Nasal cavity respiratory epithelium epithelial cell of viscerocranial mucosa (primary cell): ENCODE data around the gene PSMD10. TPM values are rescaled to one million over a fixed set of nuclear protein-coding genes. Genes with fewer than 3 reads are reported as not detected.

Source experiments
- total RNA-seq: library from RNA; depleted of rRNA; stranded (reverse); fragments of >200 nt; gene quantifications from 2 replicates; pipeline ENCODE4 v1.2.3, GENCODE V29; 2014

PSMD10 gene, protein sequence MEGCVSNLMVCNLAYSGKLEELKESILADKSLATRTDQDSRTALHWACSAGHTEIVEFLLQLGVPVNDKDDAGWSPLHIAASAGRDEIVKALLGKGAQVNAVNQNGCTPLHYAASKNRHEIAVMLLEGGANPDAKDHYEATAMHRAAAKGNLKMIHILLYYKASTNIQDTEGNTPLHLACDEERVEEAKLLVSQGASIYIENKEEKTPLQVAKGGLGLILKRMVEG
- 61.0 and 105 TPM in 2 replicates for total RNA-seq

DNA sequence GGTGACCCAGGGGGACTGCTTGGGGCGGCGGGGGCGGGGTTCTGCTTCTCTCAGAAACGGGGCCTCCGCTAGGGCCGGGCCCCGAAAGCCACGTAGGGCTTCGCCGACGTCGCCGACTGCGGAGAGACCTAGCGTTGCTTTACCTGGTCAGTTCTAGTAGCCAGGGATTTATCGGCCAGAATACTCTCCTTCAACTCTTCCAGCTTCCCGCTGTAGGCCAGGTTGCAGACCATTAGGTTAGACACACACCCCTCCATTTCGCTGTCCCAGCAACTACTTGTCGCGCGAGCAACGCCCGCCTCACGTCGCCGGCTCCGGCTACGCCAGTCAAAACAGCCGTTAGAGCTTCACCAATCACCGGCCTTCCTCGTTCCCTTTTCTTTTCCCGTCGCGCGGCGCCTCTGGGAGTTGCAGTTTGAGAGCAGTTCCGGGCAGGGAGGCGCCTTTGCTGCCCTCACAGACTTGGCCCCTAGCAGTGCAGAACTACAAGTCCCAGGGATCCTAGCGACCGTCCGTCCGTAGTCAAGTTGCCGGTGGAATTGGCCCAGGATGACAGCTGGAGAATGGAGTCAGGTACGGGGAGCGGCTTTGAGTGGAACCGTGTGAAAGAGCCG, at the start of gene PSMD10, which contains the start of gene ATG4A:
Gene PSMD10, minus strand, starts transcription at position 279 of the 614 bp plus-strand sequence. Its CDS starts 22 bp downstream, at position 257.
Gene ATG4A, plus strand, starts transcription at position 515 of the 614 bp plus-strand sequence. Its CDS starts 49 bp downstream, at position 564.

DNA sequence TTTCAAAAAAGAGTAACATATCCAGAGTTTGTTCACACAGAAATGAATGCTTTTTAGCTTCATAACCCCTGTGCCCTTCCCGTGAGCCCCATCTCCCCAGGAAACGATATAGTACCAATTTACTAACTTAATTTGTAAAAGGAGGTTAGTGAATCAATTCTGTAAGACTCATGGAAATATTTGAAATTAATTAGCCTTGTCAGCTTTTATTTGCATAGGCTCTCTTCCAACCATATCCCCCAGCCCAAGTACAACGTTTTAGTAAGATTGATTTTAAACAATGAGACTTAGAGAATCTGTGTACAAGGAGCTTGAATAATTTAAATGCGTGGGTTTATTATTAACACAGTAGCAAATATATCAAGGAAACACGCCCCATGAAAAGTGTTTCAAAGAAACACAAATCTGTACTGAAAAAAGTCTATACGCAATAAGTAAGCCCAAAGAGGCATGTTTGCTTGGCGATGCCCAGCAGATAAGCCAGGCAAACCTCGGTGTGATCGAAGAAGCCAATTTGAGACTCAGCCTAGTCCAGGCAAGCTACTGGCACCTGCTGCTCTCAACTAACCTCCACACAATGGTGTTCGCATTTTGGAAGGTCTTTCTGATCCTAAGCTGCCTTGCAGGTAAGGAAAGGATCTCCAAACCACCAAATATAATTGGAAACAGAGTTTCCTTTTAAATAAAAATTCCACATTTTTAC, 46.6 kb downstream of the PSMD10 start, which contains the start of gene VSIG1:
Gene VSIG1, plus strand, starts transcription at position 512 of the 703 bp plus-strand sequence. Its CDS starts 66 bp downstream, at position 578.

Other genes with a start within 250 kb of the PSMD10 start
- not detected in 2 replicates for gene TEX13B, start 109.2 kb downstream of the PSMD10 start, total RNA-seq
- gene VSIG1, start 46.5 kb downstream of the PSMD10 start, total RNA-seq = 0.34 and 0.43 TPM in 2 replicates
- gene ATG4A, start 236 bp upstream of the PSMD10 start, total RNA-seq = 14.4 and 15.1 TPM in 2 replicates